ENCODE measurements around the gene CCT7. TPM values are rescaled to one million over a fixed set of nuclear protein-coding genes. Genes with fewer than 3 reads are reported as not detected.
A peak's percentile ranks its signal among the peaks of the same experiment; 100 is the strongest.

The CCT7 gene
- total and polyA plus RNA-seq, 2 of the 8 experiments (the other 6 are each of a cell fraction or from before 2014, with no cell fraction given), result 440 to 474 TPM

DNA sequence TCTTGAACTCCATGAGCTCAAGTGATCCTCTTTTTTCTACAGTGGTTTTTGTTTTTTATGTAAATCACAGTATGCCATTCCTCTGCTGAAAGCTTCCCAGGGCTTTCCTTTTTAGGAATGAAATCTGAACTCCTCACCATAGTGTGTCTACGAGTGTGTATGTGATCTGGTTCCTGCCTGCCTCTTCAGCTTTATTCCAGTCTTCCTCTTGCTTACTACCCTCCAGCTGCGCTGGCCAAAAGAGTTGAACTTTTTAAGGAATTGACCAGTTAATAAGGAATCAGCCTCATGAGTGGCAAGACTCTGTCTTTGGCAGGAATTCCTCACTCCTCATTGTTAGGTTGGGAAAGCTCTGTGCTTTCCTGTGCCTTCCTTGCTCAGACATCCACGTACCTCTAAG is 4.0 kb downstream of the CCT7 start:
- no peak for FAIRE-seq
- H3K4me3 ChIP-seq (ENCODE audit: extremely low read depth in 1 of 4, insufficient read depth in 2 of 4, low read depth in 3 of 4, low read length in 4 of 4), result peak overlapping the region in 1 of 4 experiments; percentile 14; a peak in 1 of 8 replicates
- H4K5ac ChIP-seq (ENCODE audit: insufficient read length, low read depth, low read length), result no peak overlapping the region
- no peak overlapping the region for H4K8ac ChIP-seq (ENCODE audit: extremely low read depth, insufficient read depth, low read length)
- no peak overlapping the region for H3K23ac ChIP-seq (ENCODE audit: insufficient read length)
- WGBS, 2 experiments (ENCODE audit: extremely low coverage in 1 of 2, insufficient coverage in 1 of 2, insufficient read length in 1 of 2, insufficient replicate concordance in 2 of 2, low coverage in 1 of 2, low lambda C conversion rate in 2 of 2, missing lambda C conversion rate in 1 of 2), result 54% methylated on average over 3 of the region's 3 CpGs; no CpG with 5 or more reads in 1 of the 2 experiments
- peaks cover 8% of the 10 kb centered on the region for H3K79me1 ChIP-seq (ENCODE audit: low read depth, low read length)
- peaks cover 16% of the 10 kb centered on the region for H3K23me2 ChIP-seq (ENCODE audit: low read depth, low read length)
- peak overlapping the region; percentile 39 to 80 (median 46); a peak in 5 of 7 replicates for H3K9ac ChIP-seq (replicated peaks in 1 of 4; ENCODE audit: extremely low read depth in 1 of 4, low read depth in 3 of 4, low read length in 3 of 4)
- ChIA-PET POLR2A (ENCODE audit: partially characterized antibody) (interaction anchor here (0.8 to 8.8 kb wide), 9 partner anchors 7 to 152 kb away, joined by 3 to 113 read pairs (median 12); no protein-coding TSS in a partner anchor), CTCF (ENCODE audit: partially characterized antibody) (interaction anchor here (0.7 to 10.2 kb wide), 8 partner anchors 10 to 527 kb away, joined by 3 to 51 read pairs (median 4); partner anchors contain the start of gene EGR4)
- no peak overlapping the region for H3K14ac ChIP-seq (ENCODE audit: insufficient read length)
- H2AK5ac ChIP-seq (ENCODE audit: low read depth, low read length), result peak overlapping the region; percentile 59; the same call in 1 of the 2 replicates
- no peaks in the 10 kb centered on the region for H3K9me3 ChIP-seq (ENCODE audit: insufficient read depth in 2 of 2, low read depth in 1 of 2, low read length in 1 of 2)
- no peak overlapping the region for H2BK120ac ChIP-seq (replicated peaks; ENCODE audit: low read depth, low read length)
- no peak overlapping the region for H2BK20ac ChIP-seq (ENCODE audit: low read length)
- H3K18ac ChIP-seq (ENCODE audit: extremely low read depth, low read length), result no peak overlapping the region
- peaks cover 9 to 32% of the 10 kb centered on the region in 2 experiments for H4K20me1 ChIP-seq (replicated peaks in 1 of 2; ENCODE audit: control insufficient read depth in 1 of 2, insufficient read depth in 2 of 2, low read length in 2 of 2)
- no peak overlapping the region for H3K4ac ChIP-seq (replicated peaks; ENCODE audit: insufficient read length, low read depth, low read length)
- peaks cover 5 to 18% (median 12%) of the 10 kb centered on the region in 4 experiments; a peak in 5 of 7 replicates for H3K4me1 ChIP-seq (replicated peaks in 1 of 4; ENCODE audit: control insufficient read depth in 3 of 4, insufficient read depth in 4 of 4, low read length in 3 of 4)
- H3K79me2 ChIP-seq (ENCODE audit: control insufficient read depth in 1 of 2, insufficient read depth in 2 of 2, low read length in 2 of 2), result peaks cover 52 to 80% of the 10 kb centered on the region in 2 experiments
- no peak overlapping the region for H3K56ac ChIP-seq (replicated peaks; ENCODE audit: insufficient read length, low read depth, low read length)
- no peak for DNase-seq (ENCODE audit: low read depth in 1 of 2, low spot score in 2 of 2)
- no peak overlapping the region for H4K91ac ChIP-seq (replicated peaks; ENCODE audit: insufficient read length, low read length)
- H2BK15ac ChIP-seq (ENCODE audit: low read length), result no peak overlapping the region
- H3K27me3 ChIP-seq (replicated peaks in 1 of 4; ENCODE audit: control insufficient read depth in 3 of 4, extremely low read depth in 1 of 4, insufficient read depth in 3 of 4, low read length in 3 of 4), result no peaks in the 10 kb centered on the region
- peak overlapping the region; percentile 58 to 94 for H3K4me2 ChIP-seq (ENCODE audit: insufficient read depth in 1 of 2, low read depth in 2 of 2, low read length in 2 of 2)
- peaks cover 9 to 43% (median 26%) of the 10 kb centered on the region in 4 experiments for H3K36me3 ChIP-seq (ENCODE audit: control insufficient read depth in 2 of 4, insufficient read depth in 4 of 4, low read length in 3 of 4)
- H3K27ac ChIP-seq (ENCODE audit: low read depth, low read length), result peak overlapping the region; percentile 55; the same call in 1 of the 2 replicates
- H2BK12ac ChIP-seq (ENCODE audit: low read depth, low read length), result peak overlapping the region; percentile 83; the same call in 1 of the 2 replicates
- H2AFZ ChIP-seq (ENCODE audit: low read length), result no peak overlapping the region
- no peak overlapping the region; the same call in 1 of the 2 replicates for H2BK5ac ChIP-seq (ENCODE audit: low read depth, low read length)
- TF ChIP-seq CHD1 (IDR thresholded peaks at IDR 0.05; ENCODE audit: low read depth, low read length) (no peak), SRF (IDR thresholded peaks at IDR 0.05; ENCODE audit: low read depth, low read length) (peak; percentile 86; the same call in 1 of the 2 replicates), EGR1 (IDR thresholded peaks at IDR 0.05; ENCODE audit: borderline replicate concordance, low read depth, low read length) (no peak), EP300 (IDR thresholded peaks at IDR 0.05; ENCODE audit: borderline replicate concordance in 1 of 2, low read depth in 2 of 2, low read length in 2 of 2) (no peak), BCL11A (IDR thresholded peaks at IDR 0.05; ENCODE audit: low read depth in 2 of 2, low read length in 2 of 2) (no peak), SIN3A (conservative IDR thresholded peaks at IDR 0.05 in 1 of 2, IDR thresholded peaks at IDR 0.05 in 1 of 2; ENCODE audit: low read depth in 1 of 2, low read length in 2 of 2) (no peak), GTF2F1 (IDR thresholded peaks at IDR 0.05; ENCODE audit: borderline replicate concordance, low read depth, low read length) (no peak), BRCA1 (IDR thresholded peaks at IDR 0.05; ENCODE audit: low read depth, low read length) (no peak), CBX5 (IDR thresholded peaks at IDR 0.05; ENCODE audit: low read depth, low read length) (no peak), KDM4A (IDR thresholded peaks at IDR 0.05; ENCODE audit: low read depth, low read length, severe bottlenecking) (no peak), JUND (IDR thresholded peaks at IDR 0.05; ENCODE audit: low read length) (no peak), SAP30 (IDR thresholded peaks at IDR 0.05; ENCODE audit: insufficient read depth, insufficient replicate concordance, low read length) (no peak)

Measured in H1 (cell line).